A549 (cell line): ENCODE measurements around the gene EFCAB11. TPM values are rescaled to one million over a fixed set of nuclear protein-coding genes. Genes with fewer than 3 reads are reported as not detected.

Source experiments
- ATAC-seq, 2 experiments: fragments of 200-7000 bp in 1 of 2; fragments of >200 bp in 1 of 2; cut with Nextera tagmentation in 1 of 2; cut with Tn5 transposase in 1 of 2; 3 replicates each; pipeline versions ENCODE4 v1.8.0 to v1.9.1; 2018 to 2020; ENCODE audit warnings: mild to moderate bottlenecking in 1 of 2, moderate library complexity in 1 of 2
- CTCF ChIA-PET: fragments of 300-600 bp; sonication (Branson Sonifier 250); formaldehyde crosslinking; extraction: SDS; loops from one replicate; lab custom pipeline; 2021; ENCODE audit warnings: antibody characterized with exemption, inconsistent platforms; lab: Yijun Ruan, JAX
- POLR2A ChIA-PET: fragments of 350-600 bp; formaldehyde crosslinking; extraction: SDS; loops from one replicate; lab custom pipeline; 2021; ENCODE audit warnings: antibody characterized with exemption, inconsistent platforms; lab: Yijun Ruan, JAX
- DNase-seq, 2 experiments: peaks; one replicate each; pipeline versions ENCODE4 v3.0.0 to v3.0.0-alpha.2; 2011 to 2016; ENCODE audit warnings: low read depth in 1 of 2, low spot score in 1 of 2
- FAIRE-seq: peaks from 2 replicates; lab custom pipeline; 2011; peaks lifted over from hg19 to GRCh38; lab: Jason Lieb, UNC
- H3K27ac ChIP-seq, 2 experiments: fragments of >200 bp; sonication (Bioruptor Twin); formaldehyde crosslinking; 3 replicates each; pipeline ENCODE4 v1.5.1; 2016 to 2017
- H3K4me1 ChIP-seq: fragments of >200 bp; sonication (Bioruptor Twin); formaldehyde crosslinking; 3 replicates; pipeline ENCODE4 v1.6.1; 2016
- H3K4me2 ChIP-seq: fragments of >200 bp; sonication (Bioruptor Twin); formaldehyde crosslinking; 3 replicates; pipeline ENCODE4 v1.6.1; 2016
- H3K4me3 ChIP-seq: fragments of >200 bp; sonication (Bioruptor Twin); formaldehyde crosslinking; 3 replicates; pipeline ENCODE4 v1.5.1; 2016
- H3K9me3 ChIP-seq: fragments of >200 bp; sonication (Bioruptor Twin); formaldehyde crosslinking; 3 replicates; pipeline ENCODE4 v1.6.1; 2016
- ATOH8 ChIP-seq: fragments of 250-450 bp; sonication (Bioruptor Pico); IDR thresholded peaks from 2 replicates; pipeline ENCODE4 v1.5.0; 2020; ENCODE audit warnings: low read depth, mild to moderate bottlenecking, moderate library complexity
- BCL3 ChIP-seq: fragments of >200 bp; sonication (Bioruptor Twin); formaldehyde crosslinking; IDR thresholded peaks from 3 replicates; pipeline ENCODE4 v1.6.1; 2016
- CEBPB ChIP-seq, 2 experiments: fragments of >200 bp in 1 of 2; sonication (Bioruptor Twin) in 1 of 2; formaldehyde crosslinking in 1 of 2; IDR thresholded peaks; 2 replicates each; pipeline ENCODE4 v1.6.1; 2012 to 2016
- CHD2 ChIP-seq: fragments of 150-350 bp; IDR thresholded peaks from 2 replicates; pipeline ENCODE4 v1.6.1; 2014; ENCODE audit warnings: low read length; ENCODE audit not compliant: partially characterized antibody
- EHF ChIP-seq: fragments of 250-450 bp; sonication (Bioruptor Pico); IDR thresholded peaks from 2 replicates; pipeline ENCODE4 v1.5.0; 2020; ENCODE audit warnings: mild to moderate bottlenecking
- EHMT2 ChIP-seq: fragments of 200-600 bp; sonication (generic); IDR thresholded peaks from 2 replicates; pipeline ENCODE4 v1.6.1; 2016; ENCODE audit warnings: antibody characterized with exemption, low read depth, mild to moderate bottlenecking, moderate library complexity
- FOXS1 ChIP-seq: fragments of 250-450 bp; sonication (Bioruptor Pico); IDR thresholded peaks from 2 replicates; pipeline ENCODE4 v1.5.0; 2020; ENCODE audit warnings: mild to moderate bottlenecking, moderate library complexity
- MAZ ChIP-seq: fragments of 150-350 bp; IDR thresholded peaks from 2 replicates; pipeline ENCODE4 v1.6.1; 2014; ENCODE audit warnings: antibody characterized with exemption, low read depth, low read length, borderline replicate concordance
- NPAS2 ChIP-seq: fragments of 250-450 bp; sonication (Bioruptor Pico); IDR thresholded peaks from 2 replicates; pipeline ENCODE4 v1.8.0; 2022; ENCODE audit warnings: mild to moderate bottlenecking, moderate library complexity, borderline replicate concordance
- NR3C1 ChIP-seq: fragments of >200 bp; sonication (Bioruptor Twin); formaldehyde crosslinking; IDR thresholded peaks from 3 replicates; pipeline ENCODE4 v1.6.1; 2017
- PHF8 ChIP-seq: fragments of 200-600 bp; sonication (generic); IDR thresholded peaks from 2 replicates; pipeline ENCODE4 v1.6.1; 2016; ENCODE audit warnings: low read depth, mild to moderate bottlenecking, antibody characterized with exemption, moderate library complexity, borderline replicate concordance
- POLR2AphosphoS2 ChIP-seq: conservative IDR thresholded peaks from 2 replicates; pipeline ENCODE4 v1.6.1; 2012; ENCODE audit warnings: low read length, improper control_type of control experiment, inconsistent platforms
- RAD21 ChIP-seq, 2 experiments: fragments of >200 bp in 1 of 2; sonication (Bioruptor Twin) in 1 of 2; formaldehyde crosslinking in 1 of 2; IDR thresholded peaks in 1 of 2; conservative IDR thresholded peaks in 1 of 2; 2 replicates in 1 of 2; 3 replicates in 1 of 2; pipeline ENCODE4 v1.6.1; 2012 to 2018; ENCODE audit warnings: inconsistent platforms in 1 of 2
- RFX5 ChIP-seq: fragments of 450-650 bp; IDR thresholded peaks from 2 replicates; pipeline ENCODE4 v1.7.1; 2014; ENCODE audit warnings: antibody characterized with exemption, mild to moderate bottlenecking, moderate library complexity
- SMC3 ChIP-seq: fragments of >200 bp; sonication (Bioruptor Twin); formaldehyde crosslinking; IDR thresholded peaks from 3 replicates; pipeline ENCODE4 v1.6.1; 2018; ENCODE audit warnings: inconsistent platforms
- TFCP2L1 ChIP-seq: fragments of 250-450 bp; sonication (Bioruptor Pico); IDR thresholded peaks from 2 replicates; pipeline ENCODE4 v1.5.0; 2021; ENCODE audit warnings: mild to moderate bottlenecking
- ZNF302 ChIP-seq: fragments of 250-450 bp; sonication (Bioruptor Pico); IDR thresholded peaks from 2 replicates; pipeline ENCODE4 v1.9.0; 2021; ENCODE audit warnings: inconsistent platforms, mild to moderate bottlenecking, moderate library complexity
- WGBS: methylation state at CpG from one replicate; pipeline ENCODE4 v1.1.6; 2017; ENCODE audit errors: missing lambda C conversion rate; 5-methylcytosine and 5-hydroxymethylcytosine counted together
- polyA plus RNA-seq, 4 experiments: library from polyadenylated mRNA; depleted of rRNA in 3 of 4; stranded (reverse); fragments of >200 nt; fragmentation: RNase III in 1 of 4; extraction: RNeasy Plus Mini Kit Qiagen cat#74134 plus additional on column Dnase treatment in 1 of 4; gene quantifications; 2 replicates in 3 of 4; 3 replicates in 1 of 4; pipeline ENCODE4 v1.2.3, GENCODE V29; 2011 to 2017
- TF ChIP-seq, protein P1 (sequence below): fragments of 150-350 bp; IDR thresholded peaks from 2 replicates; pipeline ENCODE4 v1.6.1; 2014; ENCODE audit warnings: low read depth, mild to moderate bottlenecking, low read length
- TF ChIP-seq, protein P2 (sequence below): fragments of 450-650 bp; IDR thresholded peaks from 2 replicates; pipeline ENCODE4 v1.6.1; 2014; ENCODE audit warnings: antibody characterized with exemption
- TF ChIP-seq, protein P3 (sequence below): fragments of >200 bp; sonication (Bioruptor Twin); formaldehyde crosslinking; IDR thresholded peaks from 3 replicates; pipeline ENCODE4 v1.5.1; 2016

Gene EFCAB11
- polyA plus RNA-seq, 2 of the 4 experiments (the other 2 are of a cell fraction): 18.8 to 19.6 TPM

GRCh38 chr14:89767861-89768268, 186.7 kb downstream of the EFCAB11 start:
- TF ChIP-seq, protein P1, sequence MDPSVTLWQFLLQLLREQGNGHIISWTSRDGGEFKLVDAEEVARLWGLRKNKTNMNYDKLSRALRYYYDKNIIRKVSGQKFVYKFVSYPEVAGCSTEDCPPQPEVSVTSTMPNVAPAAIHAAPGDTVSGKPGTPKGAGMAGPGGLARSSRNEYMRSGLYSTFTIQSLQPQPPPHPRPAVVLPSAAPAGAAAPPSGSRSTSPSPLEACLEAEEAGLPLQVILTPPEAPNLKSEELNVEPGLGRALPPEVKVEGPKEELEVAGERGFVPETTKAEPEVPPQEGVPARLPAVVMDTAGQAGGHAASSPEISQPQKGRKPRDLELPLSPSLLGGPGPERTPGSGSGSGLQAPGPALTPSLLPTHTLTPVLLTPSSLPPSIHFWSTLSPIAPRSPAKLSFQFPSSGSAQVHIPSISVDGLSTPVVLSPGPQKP: no peak
- TF ChIP-seq ZNF302 (no peak), RAD21 (conservative IDR thresholded peaks at IDR 0.05 in 1 of 2, IDR thresholded peaks at IDR 0.05 in 1 of 2) (peak; percentile 53 to 61), CHD2 (no peak), EHF (CRISPR knock-in tag) (no peak), CEBPB (IDR thresholded peaks at IDR 0.05) (no peak), POLR2AphosphoS2 (no peak), PHF8 (no peak), MAZ (no peak), NR3C1 (no peak), SMC3 (peak; percentile 30; the same call in 1 of the 3 replicates), TFCP2L1 (no peak), NPAS2 (no peak), RFX5 (no peak), BCL3 (no peak)
- TF ChIP-seq, protein P2, sequence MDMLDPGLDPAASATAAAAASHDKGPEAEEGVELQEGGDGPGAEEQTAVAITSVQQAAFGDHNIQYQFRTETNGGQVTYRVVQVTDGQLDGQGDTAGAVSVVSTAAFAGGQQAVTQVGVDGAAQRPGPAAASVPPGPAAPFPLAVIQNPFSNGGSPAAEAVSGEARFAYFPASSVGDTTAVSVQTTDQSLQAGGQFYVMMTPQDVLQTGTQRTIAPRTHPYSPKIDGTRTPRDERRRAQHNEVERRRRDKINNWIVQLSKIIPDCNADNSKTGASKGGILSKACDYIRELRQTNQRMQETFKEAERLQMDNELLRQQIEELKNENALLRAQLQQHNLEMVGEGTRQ: no peak
- TF ChIP-seq, protein P3, sequence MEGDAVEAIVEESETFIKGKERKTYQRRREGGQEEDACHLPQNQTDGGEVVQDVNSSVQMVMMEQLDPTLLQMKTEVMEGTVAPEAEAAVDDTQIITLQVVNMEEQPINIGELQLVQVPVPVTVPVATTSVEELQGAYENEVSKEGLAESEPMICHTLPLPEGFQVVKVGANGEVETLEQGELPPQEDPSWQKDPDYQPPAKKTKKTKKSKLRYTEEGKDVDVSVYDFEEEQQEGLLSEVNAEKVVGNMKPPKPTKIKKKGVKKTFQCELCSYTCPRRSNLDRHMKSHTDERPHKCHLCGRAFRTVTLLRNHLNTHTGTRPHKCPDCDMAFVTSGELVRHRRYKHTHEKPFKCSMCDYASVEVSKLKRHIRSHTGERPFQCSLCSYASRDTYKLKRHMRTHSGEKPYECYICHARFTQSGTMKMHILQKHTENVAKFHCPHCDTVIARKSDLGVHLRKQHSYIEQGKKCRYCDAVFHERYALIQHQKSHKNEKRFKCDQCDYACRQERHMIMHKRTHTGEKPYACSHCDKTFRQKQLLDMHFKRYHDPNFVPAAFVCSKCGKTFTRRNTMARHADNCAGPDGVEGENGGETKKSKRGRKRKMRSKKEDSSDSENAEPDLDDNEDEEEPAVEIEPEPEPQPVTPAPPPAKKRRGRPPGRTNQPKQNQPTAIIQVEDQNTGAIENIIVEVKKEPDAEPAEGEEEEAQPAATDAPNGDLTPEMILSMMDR: peak; percentile 40
- H3K4me2 ChIP-seq: no peak overlapping the region
- CTCF ChIA-PET: interaction anchor here (0.8 to 0.9 kb wide), 2 partner anchors 22 to 35 kb away, joined by 3 to 4 read pairs; no protein-coding TSS in a partner anchor
- FAIRE-seq: no peak
- POLR2A ChIA-PET: no interaction called here
- H3K27ac ChIP-seq: no peak overlapping the region
- WGBS: 41% methylated on average over 4 of the region's 4 CpGs
- no peaks in the 10 kb centered on the region for H3K9me3 ChIP-seq
- no peak overlapping the region for H3K4me3 ChIP-seq
- no peaks in the 10 kb centered on the region for H3K4me1 ChIP-seq
- DNase-seq: peak in 1 of 2 experiments; percentile 38
- ATAC-seq: peak in 1 of 2 experiments; percentile 75; a peak in 4 of 6 replicates

- no peak overlapping the region for H3K4me3 ChIP-seq
- ATAC-seq (no peak), FAIRE-seq (no peak), DNase-seq (no peak)
- no peak overlapping the region for H3K27ac ChIP-seq
- H3K4me1 ChIP-seq: no peaks in the 10 kb centered on the region
- 17% methylated on average over 3 of the region's 3 CpGs for WGBS
- no peak overlapping the region for H3K4me2 ChIP-seq
- TF ChIP-seq ATOH8 (CRISPR knock-in tag): no peak
- no peak for TF ChIP-seq NPAS2
- no peak for TF ChIP-seq CHD2
- TF ChIP-seq EHMT2: no peak
- TF ChIP-seq, protein P3: no peak
- TF ChIP-seq RFX5: no peak
- TF ChIP-seq, protein P2: no peak
- TF ChIP-seq POLR2AphosphoS2: no peak
- no peak for TF ChIP-seq MAZ
- TF ChIP-seq FOXS1 (CRISPR knock-in tag): no peak
- TF ChIP-seq, protein P1: no peak
- no peak for TF ChIP-seq RAD21 (conservative IDR thresholded peaks at IDR 0.05 in 1 of 2, IDR thresholded peaks at IDR 0.05 in 1 of 2)
- ChIA-PET CTCF (interaction anchor here (0.8 to 0.9 kb wide), 2 partner anchors 22 to 36 kb away, joined by 3 to 4 read pairs; no protein-coding TSS in a partner anchor), POLR2A (no interaction called here)
- no peaks in the 10 kb centered on the region for H3K9me3 ChIP-seq
Observed at GRCh38 chr14:89767131-89767530, 187.4 kb downstream of the EFCAB11 start.
